Activated CD4-positive, alpha-beta T cell treated with anti-CD3 and anti-CD28 coated beads for 48 hours (primary cell): ENCODE data around the gene NAA30.
"Not testable (repeated sequence)": the region's sequence is repeated elsewhere in the genome, so short reads cannot be mapped to it uniquely, and the experiment has no call there.

Experiments
- DNase-seq: peaks from one replicate; pipeline ENCODE4 v3.0.0-alpha.2; 2020

NAA30 gene

GRCh38 chr14:57390037-57390805 lies at the start of gene NAA30:
TSS of gene NAA30 (plus strand) at chr14:57390586. CDS start at chr14:57390958, 372 bp downstream.
- DNase-seq: peak; percentile 93

- DNase-seq: not testable (repeated sequence)
Measured at GRCh38 chr14:57343545-57344297, 46.7 kb upstream of the NAA30 start.

- DNase-seq: no peak
Measured at GRCh38 chr14:57345106-57345505, 45.3 kb upstream of the NAA30 start.

- no peak for DNase-seq
Measured at GRCh38 chr14:57346741-57347140, 43.6 kb upstream of the NAA30 start.

- no peak for DNase-seq
Measured at GRCh38 chr14:57352396-57353170, 37.8 kb upstream of the NAA30 start.

GRCh38 chr14:57355081-57355800 lies 35.1 kb upstream of the NAA30 start:
- no peak for DNase-seq

- DNase-seq: no peak
Measured at GRCh38 chr14:57362361-57362760, 28.0 kb upstream of the NAA30 start.

- DNase-seq: no peak
Measured at GRCh38 chr14:57364659-57365450, 25.5 kb upstream of the NAA30 start.

GRCh38 chr14:57370187-57370586 lies 20.2 kb upstream of the NAA30 start:
- not testable (repeated sequence) for DNase-seq

- no peak for DNase-seq
Measured at GRCh38 chr14:57371013-57371412, 19.4 kb upstream of the NAA30 start.

GRCh38 chr14:57375156-57375555 lies 15.2 kb upstream of the NAA30 start:
- DNase-seq: no peak

GRCh38 chr14:57378661-57379060 lies 11.7 kb upstream of the NAA30 start:
- DNase-seq: no peak

GRCh38 chr14:57380935-57381334 lies 9.5 kb upstream of the NAA30 start:
- no peak for DNase-seq

- DNase-seq: no peak
Measured at GRCh38 chr14:57382283-57382682, 8.1 kb upstream of the NAA30 start.

- no peak for DNase-seq
Measured at GRCh38 chr14:57383125-57383745, 7.2 kb upstream of the NAA30 start.

- DNase-seq: no peak
Measured at GRCh38 chr14:57388067-57388466, 2.3 kb upstream of the NAA30 start.

- DNase-seq: no peak
Measured at GRCh38 chr14:57389646-57390036, 745 bp upstream of the NAA30 start.

- peak; percentile 41 for DNase-seq
Measured at GRCh38 chr14:57390806-57391516, 575 bp downstream of the NAA30 start.

- no peak for DNase-seq
Measured at GRCh38 chr14:57391517-57392195, 1.3 kb downstream of the NAA30 start.

GRCh38 chr14:57392830-57393229 lies 2.4 kb downstream of the NAA30 start:
- DNase-seq: no peak
